HCT116 (cell line): ENCODE measurements around the gene PDGFD. TPM values are rescaled to one million over a fixed set of nuclear protein-coding genes. Genes with fewer than 3 reads are reported as not detected.

ENCODE experiments used
- ATAC-seq: fragments of 200-7000 bp; cut with Tn5 transposase; 2 replicates; pipeline ENCODE4 v1.9.1; 2020; ENCODE audit warnings: mild to moderate bottlenecking, moderate library complexity
- BruUV-seq: library from RNA; stranded (reverse); fragments of 400-500 nt; replicated peaks from 2 replicates; lab custom pipeline; 2021; lab: Mats Ljungman, UMichigan
- CTCF ChIA-PET: fragments of 300-600 bp; sonication (Branson Sonifier 250); formaldehyde crosslinking; loops from one replicate; lab custom pipeline; 2021; ENCODE audit warnings: antibody characterized with exemption; lab: Charles Lee
- POLR2A ChIA-PET: fragments of 300-600, 350-600 bp; sonication (Branson Sonifier 250); formaldehyde crosslinking; loops from one replicate; lab custom pipeline; 2021; ENCODE audit warnings: antibody characterized with exemption; lab: Charles Lee
- RAD21 ChIA-PET, 2 experiments: fragments of 300-600 bp; sonication (Branson Sonifier 250); formaldehyde crosslinking; loops; one replicate each; lab custom pipeline; 2023; ENCODE audit warnings: low total read pairs in 2 of 2; ENCODE audit not compliant: uncharacterized antibody in 2 of 2, unreplicated experiment in 2 of 2, low non-redundant PET in 1 of 2; lab: Charles Lee
- DNase-seq: peaks from one replicate; pipeline ENCODE4 v3.0.0-alpha.2; 2010; ENCODE audit warnings: low read depth, low spot score
- H2AFZ ChIP-seq: fragments of 200-600 bp; shearing (Covaris generic), sonication (generic); 2 replicates; pipeline ENCODE4 v1.6.1; 2017; ENCODE audit warnings: low read depth, mixed run types, mixed read lengths, antibody characterized with exemption, low read length; ENCODE audit not compliant: poor library complexity, severe bottlenecking
- H3K27ac ChIP-seq: 2 replicates; pipeline ENCODE4 v1.5.1; 2012; ENCODE audit warnings: low read depth, low read length
- H3K27me3 ChIP-seq: fragments of 200-600 bp; sonication (generic); 2 replicates; pipeline ENCODE4 v1.6.1; 2016; ENCODE audit warnings: mixed run types, low read length, mixed read lengths; ENCODE audit not compliant: insufficient read depth
- H3K36me3 ChIP-seq, 2 experiments: fragments of 200-500 bp in 1 of 2; fragments of 200-600 bp in 1 of 2; sonication (Bioruptor generic) in 1 of 2; sonication (generic) in 1 of 2; 2 replicates each; pipeline versions ENCODE4 v1.5.1 to v1.6.1; 2014 to 2016; ENCODE audit warnings: low read length in 2 of 2, inconsistent platforms in 1 of 2, mixed read lengths in 1 of 2, mixed run types in 1 of 2; ENCODE audit not compliant: insufficient read depth in 2 of 2, control insufficient read depth in 1 of 2
- H3K4me1 ChIP-seq, 2 experiments: fragments of 200-600 bp in 1 of 2; sonication (generic) in 1 of 2; 2 replicates each; pipeline versions ENCODE4 v1.5.1 to v1.6.1; 2012 to 2017; ENCODE audit warnings: low read length in 2 of 2, inconsistent platforms in 1 of 2, mild to moderate bottlenecking in 1 of 2, mixed read lengths in 1 of 2, mixed run types in 1 of 2, moderate library complexity in 1 of 2; ENCODE audit not compliant: insufficient read depth in 2 of 2, control insufficient read depth in 1 of 2
- H3K4me2 ChIP-seq: fragments of 200-600 bp; sonication (generic); 2 replicates; pipeline ENCODE4 v1.6.1; 2017; ENCODE audit warnings: mixed run types, low read length, mixed read lengths
- H3K4me3 ChIP-seq, 2 experiments: fragments of 200-600 bp in 1 of 2; sonication (generic) in 1 of 2; replicated peaks in 1 of 2; 2 replicates each; pipeline ENCODE4 v1.5.1; 2011 to 2016; ENCODE audit warnings: low read length in 2 of 2, control low read depth in 1 of 2, low read depth in 1 of 2, mild to moderate bottlenecking in 1 of 2, mixed read lengths in 1 of 2, mixed run types in 1 of 2
- H3K79me2 ChIP-seq: fragments of 200-600 bp; sonication (generic); 2 replicates; pipeline ENCODE4 v1.6.1; 2017; ENCODE audit warnings: mild to moderate bottlenecking, mixed run types, low read length, moderate library complexity, mixed read lengths; ENCODE audit not compliant: insufficient read depth
- H3K9ac ChIP-seq: fragments of 200-600 bp; sonication (generic); 2 replicates; pipeline ENCODE4 v1.6.1; 2016; ENCODE audit warnings: low read length, mixed read lengths
- H3K9me2 ChIP-seq: fragments of 200-600 bp; sonication (generic), shearing (Covaris generic); 2 replicates; pipeline ENCODE4 v1.6.1; 2017; ENCODE audit warnings: mixed run types, mild to moderate bottlenecking, moderate library complexity; ENCODE audit not compliant: insufficient read depth
- H3K9me3 ChIP-seq, 2 experiments: fragments of 200-500 bp in 1 of 2; fragments of 200-600 bp in 1 of 2; sonication (Bioruptor generic) in 1 of 2; sonication (generic) in 1 of 2; 2 replicates each; pipeline ENCODE4 v1.6.1; 2014 to 2017; ENCODE audit warnings: low read length in 2 of 2, mixed read lengths in 2 of 2, inconsistent platforms in 1 of 2, low read depth in 1 of 2, mild to moderate bottlenecking in 1 of 2, mixed run types in 1 of 2, moderate library complexity in 1 of 2; ENCODE audit not compliant: control insufficient read depth in 1 of 2, insufficient read depth in 1 of 2
- H4K20me1 ChIP-seq: fragments of 200-600 bp; sonication (generic), shearing (Covaris generic); 2 replicates; pipeline ENCODE4 v1.6.1; 2017; ENCODE audit warnings: mixed run types, mild to moderate bottlenecking, moderate library complexity; ENCODE audit not compliant: insufficient read depth
- CBX3 ChIP-seq: IDR thresholded peaks from 2 replicates; pipeline ENCODE4 v1.6.1; 2012; ENCODE audit warnings: low read depth
- EGR1 ChIP-seq: IDR thresholded peaks from 2 replicates; pipeline ENCODE4 v1.6.1; 2012; ENCODE audit warnings: low read depth
- ELF1 ChIP-seq: IDR thresholded peaks from 2 replicates; pipeline ENCODE4 v1.6.1; 2012; ENCODE audit warnings: low read depth, borderline replicate concordance
- EZH2phosphoT487 ChIP-seq: fragments of 200-600 bp; IDR thresholded peaks from 2 replicates; pipeline ENCODE4 v1.6.1; 2018; ENCODE audit warnings: antibody characterized with exemption, borderline replicate concordance
- FOSL1 ChIP-seq: IDR thresholded peaks from 2 replicates; pipeline ENCODE4 v1.6.1; 2012; ENCODE audit warnings: low read depth
- JUND ChIP-seq: IDR thresholded peaks from 2 replicates; pipeline ENCODE4 v1.6.1; 2012
- POLR2AphosphoS5 ChIP-seq: IDR thresholded peaks from 2 replicates; pipeline ENCODE4 v1.6.1; 2011; ENCODE audit warnings: mild to moderate bottlenecking, low read depth, low read length, moderate library complexity
- SRF ChIP-seq: IDR thresholded peaks from 2 replicates; pipeline ENCODE4 v1.6.1; 2012; ENCODE audit warnings: low read depth
- TCF7L2 ChIP-seq: IDR thresholded peaks from 2 replicates; pipeline ENCODE4 v1.7.0; 2011; ENCODE audit warnings: borderline replicate concordance, inconsistent platforms; ENCODE audit not compliant: insufficient read depth, insufficient read length; ENCODE audit errors: extremely low read depth
- ZFX ChIP-seq: fragments of 450-650 bp; IDR thresholded peaks from 2 replicates; pipeline ENCODE4 v1.6.1; 2017
- ZNF274 ChIP-seq: fragments of 200-500 bp; sonication (Bioruptor generic); IDR thresholded peaks from 2 replicates; pipeline ENCODE4 v1.6.1; 2014; ENCODE audit warnings: mild to moderate bottlenecking, low read depth, low read length, inconsistent platforms
- intact Hi-C: fragments of 100-400 bp; cut with micrococcal nuclease; formaldehyde crosslinking; loops from 2 replicates; pipeline ENCODE4 v1.10.0; 2022
- total RNA-seq: library from RNA; stranded (reverse); gene quantifications from one replicate; pipeline ENCODE4 v1.2.1, GENCODE V29; 2021; ENCODE audit not compliant: unreplicated experiment
- TF ChIP-seq, protein P1 (sequence below), 3 experiments: fragments of 200-600 bp in 1 of 3; sonication (generic) in 1 of 3; IDR thresholded peaks in 2 of 3; conservative IDR thresholded peaks in 1 of 3; 2 replicates each; pipeline ENCODE4 v1.5.1; 2012 to 2017; ENCODE audit warnings: low read depth in 2 of 3, low read length in 2 of 3, antibody characterized with exemption in 1 of 3, borderline replicate concordance in 1 of 3, control low read depth in 1 of 3, mild to moderate bottlenecking in 1 of 3, mixed read lengths in 1 of 3, mixed run types in 1 of 3, moderate library complexity in 1 of 3; ENCODE audit not compliant: insufficient read depth in 1 of 3
- TF ChIP-seq, protein P2 (sequence below): IDR thresholded peaks from 2 replicates; pipeline ENCODE4 v1.6.1; 2012
- TF ChIP-seq, protein P3 (sequence below): IDR thresholded peaks from 2 replicates; pipeline ENCODE4 v1.6.1; 2012; ENCODE audit warnings: low read depth
- TF ChIP-seq, protein P4 (sequence below): IDR thresholded peaks from 2 replicates; pipeline ENCODE4 v1.6.1; 2012

PDGFD gene
- total RNA-seq, 1 experiment from 2014 or later, result 0.34 TPM

DNA sequence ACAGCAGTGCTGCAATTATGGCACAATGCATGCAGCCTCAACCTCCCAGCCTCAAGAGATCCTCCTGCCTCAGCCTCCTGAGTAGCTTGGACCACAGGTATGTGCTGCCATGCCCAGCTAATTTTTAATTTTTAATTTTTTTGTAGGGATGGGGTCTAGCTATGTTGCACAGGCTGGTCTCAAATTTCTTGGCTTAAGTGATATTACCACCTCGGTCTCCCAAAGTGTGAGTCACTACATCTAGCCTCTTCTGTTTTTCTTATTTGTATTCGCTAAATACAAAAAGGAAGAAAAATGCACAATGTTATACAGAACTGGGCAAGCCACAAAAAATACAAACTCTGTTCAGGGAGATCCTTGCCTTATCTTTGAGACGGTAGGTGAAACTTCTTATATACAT, 65.4 kb downstream of the PDGFD start:
- Histone ChIP-seq H3K4me1 (no peaks in the 10 kb centered on the region), H3K36me3 (no peaks in the 10 kb centered on the region), H3K9me2 (no peaks in the 10 kb centered on the region), H3K27ac (no peak overlapping the region), H3K27me3 (no peaks in the 10 kb centered on the region), H2AFZ (no peak overlapping the region), H3K4me3 (no peak overlapping the region), H3K79me2 (no peaks in the 10 kb centered on the region), H4K20me1 (no peaks in the 10 kb centered on the region)
- intact Hi-C loops, result no loop called here
- ChIA-PET CTCF (no interaction called here), RAD21 (no interaction called here), POLR2A (no interaction called here)
- no peak for ATAC-seq
- TF ChIP-seq, protein P1, sequence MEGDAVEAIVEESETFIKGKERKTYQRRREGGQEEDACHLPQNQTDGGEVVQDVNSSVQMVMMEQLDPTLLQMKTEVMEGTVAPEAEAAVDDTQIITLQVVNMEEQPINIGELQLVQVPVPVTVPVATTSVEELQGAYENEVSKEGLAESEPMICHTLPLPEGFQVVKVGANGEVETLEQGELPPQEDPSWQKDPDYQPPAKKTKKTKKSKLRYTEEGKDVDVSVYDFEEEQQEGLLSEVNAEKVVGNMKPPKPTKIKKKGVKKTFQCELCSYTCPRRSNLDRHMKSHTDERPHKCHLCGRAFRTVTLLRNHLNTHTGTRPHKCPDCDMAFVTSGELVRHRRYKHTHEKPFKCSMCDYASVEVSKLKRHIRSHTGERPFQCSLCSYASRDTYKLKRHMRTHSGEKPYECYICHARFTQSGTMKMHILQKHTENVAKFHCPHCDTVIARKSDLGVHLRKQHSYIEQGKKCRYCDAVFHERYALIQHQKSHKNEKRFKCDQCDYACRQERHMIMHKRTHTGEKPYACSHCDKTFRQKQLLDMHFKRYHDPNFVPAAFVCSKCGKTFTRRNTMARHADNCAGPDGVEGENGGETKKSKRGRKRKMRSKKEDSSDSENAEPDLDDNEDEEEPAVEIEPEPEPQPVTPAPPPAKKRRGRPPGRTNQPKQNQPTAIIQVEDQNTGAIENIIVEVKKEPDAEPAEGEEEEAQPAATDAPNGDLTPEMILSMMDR (IDR thresholded peaks at IDR 0.05 in 2 of 3, conservative IDR thresholded peaks at IDR 0.05 in 1 of 3; ENCODE audit: borderline replicate concordance in 1 of 3, insufficient read depth in 1 of 3, low read depth in 2 of 3, low read length in 2 of 3), result no peak
- TF ChIP-seq EZH2phosphoT487 (no peak), POLR2AphosphoS5 (no peak), EGR1 (no peak), SRF (no peak)
- TF ChIP-seq, protein P2, sequence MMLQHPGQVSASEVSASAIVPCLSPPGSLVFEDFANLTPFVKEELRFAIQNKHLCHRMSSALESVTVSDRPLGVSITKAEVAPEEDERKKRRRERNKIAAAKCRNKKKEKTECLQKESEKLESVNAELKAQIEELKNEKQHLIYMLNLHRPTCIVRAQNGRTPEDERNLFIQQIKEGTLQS, result no peak
- TF ChIP-seq, all 23 proteins: peak for 0
- no peaks in the 10 kb centered on the region for H3K9me3 ChIP-seq
- DNase-seq, result no peak
- H3K9ac ChIP-seq, result no peak overlapping the region
- no peak overlapping the region for H3K4me2 ChIP-seq
- no TSS peak for BruUV-seq

DNA sequence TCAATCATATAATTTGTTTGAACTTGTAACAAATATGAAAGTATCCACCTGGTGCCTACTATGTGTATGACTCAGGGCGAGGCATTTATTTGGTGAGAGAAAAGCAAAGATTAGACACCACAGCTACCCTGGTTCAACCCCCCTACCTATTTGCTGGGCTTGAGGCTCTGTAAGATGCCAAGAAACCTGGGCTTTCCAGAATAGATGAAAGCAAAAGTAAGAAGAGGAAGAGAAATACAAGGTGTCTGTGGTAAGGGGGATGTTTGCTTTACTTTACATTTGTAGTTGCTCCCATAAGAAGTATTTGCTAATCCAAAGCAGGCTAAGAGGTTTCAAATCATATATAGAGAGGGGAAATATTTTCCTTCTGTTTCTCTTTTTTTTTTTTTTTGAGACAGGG, 65.8 kb downstream of the PDGFD start:
- no peak overlapping the region for H3K4me2 ChIP-seq
- TF ChIP-seq, protein P2, result no peak
- TF ChIP-seq SRF (no peak), ELF1 (no peak), TCF7L2 (no peak), ZFX (no peak), CBX3 (no peak), FOSL1 (no peak), ZNF274 (no peak), POLR2AphosphoS5 (no peak), JUND (no peak)
- TF ChIP-seq, protein P3, sequence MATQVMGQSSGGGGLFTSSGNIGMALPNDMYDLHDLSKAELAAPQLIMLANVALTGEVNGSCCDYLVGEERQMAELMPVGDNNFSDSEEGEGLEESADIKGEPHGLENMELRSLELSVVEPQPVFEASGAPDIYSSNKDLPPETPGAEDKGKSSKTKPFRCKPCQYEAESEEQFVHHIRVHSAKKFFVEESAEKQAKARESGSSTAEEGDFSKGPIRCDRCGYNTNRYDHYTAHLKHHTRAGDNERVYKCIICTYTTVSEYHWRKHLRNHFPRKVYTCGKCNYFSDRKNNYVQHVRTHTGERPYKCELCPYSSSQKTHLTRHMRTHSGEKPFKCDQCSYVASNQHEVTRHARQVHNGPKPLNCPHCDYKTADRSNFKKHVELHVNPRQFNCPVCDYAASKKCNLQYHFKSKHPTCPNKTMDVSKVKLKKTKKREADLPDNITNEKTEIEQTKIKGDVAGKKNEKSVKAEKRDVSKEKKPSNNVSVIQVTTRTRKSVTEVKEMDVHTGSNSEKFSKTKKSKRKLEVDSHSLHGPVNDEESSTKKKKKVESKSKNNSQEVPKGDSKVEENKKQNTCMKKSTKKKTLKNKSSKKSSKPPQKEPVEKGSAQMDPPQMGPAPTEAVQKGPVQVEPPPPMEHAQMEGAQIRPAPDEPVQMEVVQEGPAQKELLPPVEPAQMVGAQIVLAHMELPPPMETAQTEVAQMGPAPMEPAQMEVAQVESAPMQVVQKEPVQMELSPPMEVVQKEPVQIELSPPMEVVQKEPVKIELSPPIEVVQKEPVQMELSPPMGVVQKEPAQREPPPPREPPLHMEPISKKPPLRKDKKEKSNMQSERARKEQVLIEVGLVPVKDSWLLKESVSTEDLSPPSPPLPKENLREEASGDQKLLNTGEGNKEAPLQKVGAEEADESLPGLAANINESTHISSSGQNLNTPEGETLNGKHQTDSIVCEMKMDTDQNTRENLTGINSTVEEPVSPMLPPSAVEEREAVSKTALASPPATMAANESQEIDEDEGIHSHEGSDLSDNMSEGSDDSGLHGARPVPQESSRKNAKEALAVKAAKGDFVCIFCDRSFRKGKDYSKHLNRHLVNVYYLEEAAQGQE, result no peak
- TF ChIP-seq, protein P4, sequence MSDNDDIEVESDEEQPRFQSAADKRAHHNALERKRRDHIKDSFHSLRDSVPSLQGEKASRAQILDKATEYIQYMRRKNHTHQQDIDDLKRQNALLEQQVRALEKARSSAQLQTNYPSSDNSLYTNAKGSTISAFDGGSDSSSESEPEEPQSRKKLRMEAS, result no peak
- TF ChIP-seq, all 23 proteins: peak for 0
- Histone ChIP-seq H3K79me2 (no peaks in the 10 kb centered on the region), H3K9me3 (no peaks in the 10 kb centered on the region), H3K36me3 (no peaks in the 10 kb centered on the region), H3K9me2 (no peaks in the 10 kb centered on the region), H3K4me1 (no peaks in the 10 kb centered on the region), H3K4me3 (no peak overlapping the region), H3K9ac (no peak overlapping the region), H3K27me3 (no peaks in the 10 kb centered on the region), H4K20me1 (no peaks in the 10 kb centered on the region), H2AFZ (no peak overlapping the region), H3K27ac (no peak overlapping the region)
- BruUV-seq, result no TSS peak
- DNase-seq (no peak), ATAC-seq (no peak)
- intact Hi-C loops, result no loop called here
- ChIA-PET RAD21 (no interaction called here), CTCF (no interaction called here), POLR2A (no interaction called here)
